RWPE1 (cell line): ENCODE measurements around the gene KIAA1217.

Source experiments
- CTCF ChIA-PET: fragments of 350-600 bp; sonication (Branson Sonifier 250); formaldehyde crosslinking; extraction: SDS; loops from one replicate; lab custom pipeline; 2021; lab: Yijun Ruan, JAX
- POLR2A ChIA-PET: fragments of 400-600 bp; formaldehyde crosslinking; extraction: SDS; loops from one replicate; lab custom pipeline; 2020; ENCODE audit warnings: antibody characterized with exemption; ENCODE audit not compliant: low non-redundant PET; lab: Yijun Ruan, JAX
- DNase-seq: peaks from one replicate; pipeline ENCODE4 v3.0.0; 2012; ENCODE audit warnings: low spot score
- H3K27ac ChIP-seq: fragments of 450-650 bp; 2 replicates; pipeline ENCODE4 v1.5.1; 2017
- TF ChIP-seq, protein P1 (sequence below): fragments of 450-650 bp; conservative IDR thresholded peaks from 2 replicates; pipeline ENCODE4 v1.5.1; 2017; ENCODE audit warnings: low read depth, mild to moderate bottlenecking

Gene KIAA1217

DNA sequence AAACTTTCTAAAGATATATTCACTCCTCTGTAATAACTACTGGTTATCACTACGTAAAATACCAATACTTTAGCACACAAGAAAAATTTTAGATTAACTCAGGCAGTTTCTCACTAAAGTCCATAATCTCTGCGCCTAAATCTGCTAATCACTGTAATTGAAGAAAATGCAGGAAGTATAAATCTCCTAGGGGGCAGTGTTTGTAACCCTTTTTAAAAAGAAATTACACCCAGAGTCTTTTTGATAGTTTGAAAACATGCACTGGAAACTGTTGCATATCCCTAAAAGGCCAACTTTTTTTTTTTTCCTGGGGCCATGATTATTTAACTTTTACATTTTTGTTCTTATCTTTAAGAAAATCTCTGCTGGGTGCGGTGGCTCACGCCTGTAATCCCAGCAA is 209.6 kb downstream of the KIAA1217 start:
- TF ChIP-seq, protein P1, sequence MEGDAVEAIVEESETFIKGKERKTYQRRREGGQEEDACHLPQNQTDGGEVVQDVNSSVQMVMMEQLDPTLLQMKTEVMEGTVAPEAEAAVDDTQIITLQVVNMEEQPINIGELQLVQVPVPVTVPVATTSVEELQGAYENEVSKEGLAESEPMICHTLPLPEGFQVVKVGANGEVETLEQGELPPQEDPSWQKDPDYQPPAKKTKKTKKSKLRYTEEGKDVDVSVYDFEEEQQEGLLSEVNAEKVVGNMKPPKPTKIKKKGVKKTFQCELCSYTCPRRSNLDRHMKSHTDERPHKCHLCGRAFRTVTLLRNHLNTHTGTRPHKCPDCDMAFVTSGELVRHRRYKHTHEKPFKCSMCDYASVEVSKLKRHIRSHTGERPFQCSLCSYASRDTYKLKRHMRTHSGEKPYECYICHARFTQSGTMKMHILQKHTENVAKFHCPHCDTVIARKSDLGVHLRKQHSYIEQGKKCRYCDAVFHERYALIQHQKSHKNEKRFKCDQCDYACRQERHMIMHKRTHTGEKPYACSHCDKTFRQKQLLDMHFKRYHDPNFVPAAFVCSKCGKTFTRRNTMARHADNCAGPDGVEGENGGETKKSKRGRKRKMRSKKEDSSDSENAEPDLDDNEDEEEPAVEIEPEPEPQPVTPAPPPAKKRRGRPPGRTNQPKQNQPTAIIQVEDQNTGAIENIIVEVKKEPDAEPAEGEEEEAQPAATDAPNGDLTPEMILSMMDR: no peak; the same call in 1 of the 2 replicates
- no peak overlapping the region for H3K27ac ChIP-seq
- ChIA-PET CTCF (interaction anchor here (0.5 to 0.7 kb wide), 2 partner anchors 102 to 712 kb away, joined by 3 read pairs; no protein-coding TSS in a partner anchor), POLR2A (no interaction called here)
- no peak for DNase-seq

DNA sequence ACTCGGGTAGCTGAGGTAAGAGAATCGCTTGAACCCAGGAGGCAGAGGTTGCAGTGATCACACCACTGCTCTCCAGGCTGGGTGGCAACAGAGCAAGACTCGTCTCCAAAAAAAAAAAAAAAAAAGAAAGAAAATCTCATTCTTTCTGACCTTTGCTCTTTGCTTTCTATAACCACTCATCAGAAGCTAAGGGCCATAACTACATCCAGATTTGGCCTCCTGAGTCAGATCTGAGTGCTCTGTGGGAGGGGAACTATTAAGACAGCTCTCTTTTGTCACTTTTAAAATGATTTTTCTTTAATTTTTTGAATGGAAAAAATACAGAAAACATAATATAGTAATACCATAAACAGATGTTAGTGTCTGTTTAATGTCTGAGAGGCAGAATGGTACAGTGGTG is 210.1 kb downstream of the KIAA1217 start:
- H3K27ac ChIP-seq: no peak overlapping the region
- ChIA-PET CTCF (interaction anchor here (0.5 to 1.1 kb wide), 2 partner anchors 100 to 101 kb away, joined by 3 read pairs; no protein-coding TSS in a partner anchor), POLR2A (no interaction called here)
- TF ChIP-seq, protein P1: no peak
- DNase-seq: no peak

DNA sequence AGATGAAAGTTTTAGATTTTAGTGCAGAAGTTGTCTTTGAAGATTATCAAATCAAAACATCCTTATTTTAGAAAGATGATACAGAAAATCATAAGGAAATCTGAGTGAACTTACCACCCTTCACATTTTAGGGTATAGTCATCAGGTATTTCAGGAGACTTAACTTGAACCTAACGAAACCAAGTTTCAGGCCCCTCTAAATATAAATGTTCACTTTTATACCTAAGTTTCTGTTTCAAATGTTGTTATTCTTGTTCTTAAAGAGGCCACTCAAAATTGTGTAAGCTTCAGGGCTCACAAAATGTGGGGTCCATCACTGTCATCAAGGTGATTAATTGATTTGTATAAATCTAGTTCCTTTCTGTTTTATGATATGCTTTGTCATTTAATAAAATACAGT is 216.2 kb downstream of the KIAA1217 start:
- TF ChIP-seq, protein P1: no peak
- no peak overlapping the region for H3K27ac ChIP-seq
- ChIA-PET POLR2A (no interaction called here), CTCF (no interaction called here)
- no peak for DNase-seq

DNA sequence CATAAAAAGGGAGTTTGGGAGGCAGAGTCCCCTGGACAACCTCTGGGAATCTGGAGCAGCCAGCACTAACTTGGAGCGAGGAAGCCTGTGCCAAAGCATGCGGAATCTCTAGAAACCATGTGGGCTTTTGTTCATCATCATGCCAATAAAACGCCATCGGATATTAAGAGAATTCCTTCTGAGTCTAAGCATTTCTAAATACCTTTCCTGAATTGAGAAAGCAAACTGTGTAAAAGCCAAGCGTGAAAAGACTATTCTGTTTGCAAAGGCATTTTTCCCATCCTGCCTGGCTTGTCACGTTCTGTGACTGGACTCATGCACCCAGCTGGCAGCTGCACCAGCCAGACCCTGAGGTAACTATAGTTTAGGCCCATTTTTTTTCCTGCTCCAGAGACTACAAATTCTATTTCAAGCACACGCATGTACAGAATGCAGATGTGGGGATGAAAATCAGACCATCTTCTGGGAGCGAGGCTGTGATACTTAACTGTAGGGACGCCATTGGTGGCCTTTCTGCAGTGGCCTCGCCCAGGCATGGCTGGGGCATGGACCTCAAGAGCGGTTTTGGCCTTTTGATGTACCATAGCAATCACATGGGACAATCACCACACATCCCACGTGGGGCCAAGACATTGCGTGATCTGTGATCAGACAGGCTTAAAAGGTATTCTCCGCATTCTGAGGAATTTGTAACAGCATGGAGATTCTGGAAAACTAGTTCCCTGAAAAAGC is 218.9 kb downstream of the KIAA1217 start:
- ChIA-PET POLR2A (interaction anchor here (0.7 kb wide), 1 partner anchor 176 kb away, joined by 4 read pairs; no protein-coding TSS in a partner anchor), CTCF (interaction anchor here (0.5 kb wide), 1 partner anchor 45 kb away, joined by 3 read pairs; no protein-coding TSS in a partner anchor)
- TF ChIP-seq, protein P1: no peak
- H3K27ac ChIP-seq: no peak overlapping the region; the same call in 1 of the 2 replicates
- no peak for DNase-seq

DNA sequence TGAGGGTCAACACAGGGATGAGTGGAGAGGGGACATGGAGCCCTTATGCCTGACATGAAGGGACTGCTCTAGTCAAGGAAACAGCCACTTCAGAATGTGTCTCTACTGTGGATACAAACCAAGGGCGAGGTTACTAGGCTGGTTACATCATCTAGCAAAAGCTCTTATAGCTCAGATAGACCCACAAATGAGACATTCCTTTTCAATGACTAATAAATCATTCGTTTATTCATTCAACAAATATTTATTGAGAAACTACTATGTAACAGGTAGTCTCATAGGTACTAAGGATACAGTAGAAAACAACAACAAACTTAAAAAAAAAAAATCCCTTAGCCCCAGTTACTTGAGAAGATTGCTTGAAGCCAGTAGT is 219.5 kb downstream of the KIAA1217 start:
- H3K27ac ChIP-seq: no peak overlapping the region
- POLR2A ChIA-PET: interaction anchor here (0.7 kb wide), 1 partner anchor 177 kb away, joined by 4 read pairs; no protein-coding TSS in a partner anchor
- TF ChIP-seq, protein P1: no peak
- peak; percentile 60 for DNase-seq
- CTCF ChIA-PET: interaction anchor here (0.5 kb wide), 2 partner anchors 46 to 76 kb away, joined by 3 to 4 read pairs; no protein-coding TSS in a partner anchor

DNA sequence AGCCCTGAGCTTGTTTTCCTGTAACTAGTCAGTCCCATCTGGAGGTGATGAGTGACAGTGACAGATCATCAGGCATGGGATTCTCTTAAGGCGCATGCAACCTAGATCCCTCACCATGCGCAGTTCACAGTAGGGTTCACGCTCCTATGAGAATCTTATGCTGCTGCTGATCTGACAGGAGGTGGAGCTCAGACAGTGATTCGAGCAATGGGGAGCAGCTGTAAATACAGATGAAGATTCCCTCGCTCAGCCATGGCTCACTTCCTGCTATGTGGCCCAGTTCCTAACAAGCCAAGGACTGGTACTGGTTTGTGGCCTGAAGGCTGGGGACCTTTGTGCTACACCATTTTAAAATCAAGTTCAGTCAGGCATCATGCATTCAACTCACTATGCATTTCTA is 221.7 kb downstream of the KIAA1217 start:
- no peak overlapping the region for H3K27ac ChIP-seq
- ChIA-PET CTCF (no interaction called here), POLR2A (no interaction called here)
- DNase-seq: no peak
- TF ChIP-seq, protein P1: no peak
